HG03558 (cell line): ENCODE data around the gene TNFSF11.

ENCODE experiments used
- ATAC-seq: cut with Tn5 transposase; IDR thresholded peaks from one replicate; pipeline ENCODE4 v1.9.1; 2021; ENCODE audit warnings: moderate number of reproducible peaks; ENCODE audit not compliant: unreplicated experiment; ENCODE audit errors: extremely low read depth

The TNFSF11 gene

DNA sequence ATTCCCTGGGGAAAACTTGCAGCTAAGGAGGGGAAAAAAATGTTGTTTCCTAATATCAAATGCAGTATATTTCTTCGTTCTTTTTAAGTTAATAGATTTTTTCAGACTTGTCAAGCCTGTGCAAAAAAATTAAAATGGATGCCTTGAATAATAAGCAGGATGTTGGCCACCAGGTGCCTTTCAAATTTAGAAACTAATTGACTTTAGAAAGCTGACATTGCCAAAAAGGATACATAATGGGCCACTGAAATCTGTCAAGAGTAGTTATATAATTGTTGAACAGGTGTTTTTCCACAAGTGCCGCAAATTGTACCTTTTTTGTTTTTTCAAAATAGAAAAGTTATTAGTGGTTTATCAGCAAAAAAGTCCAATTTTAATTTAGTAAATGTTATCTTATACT is 33.6 kb downstream of the TNFSF11 start:
- ATAC-seq, result no peak

- ATAC-seq, result no peak
These were observed 36.7 kb downstream of the TNFSF11 start for GRCh38 chr13:42610649-42611048.

DNA sequence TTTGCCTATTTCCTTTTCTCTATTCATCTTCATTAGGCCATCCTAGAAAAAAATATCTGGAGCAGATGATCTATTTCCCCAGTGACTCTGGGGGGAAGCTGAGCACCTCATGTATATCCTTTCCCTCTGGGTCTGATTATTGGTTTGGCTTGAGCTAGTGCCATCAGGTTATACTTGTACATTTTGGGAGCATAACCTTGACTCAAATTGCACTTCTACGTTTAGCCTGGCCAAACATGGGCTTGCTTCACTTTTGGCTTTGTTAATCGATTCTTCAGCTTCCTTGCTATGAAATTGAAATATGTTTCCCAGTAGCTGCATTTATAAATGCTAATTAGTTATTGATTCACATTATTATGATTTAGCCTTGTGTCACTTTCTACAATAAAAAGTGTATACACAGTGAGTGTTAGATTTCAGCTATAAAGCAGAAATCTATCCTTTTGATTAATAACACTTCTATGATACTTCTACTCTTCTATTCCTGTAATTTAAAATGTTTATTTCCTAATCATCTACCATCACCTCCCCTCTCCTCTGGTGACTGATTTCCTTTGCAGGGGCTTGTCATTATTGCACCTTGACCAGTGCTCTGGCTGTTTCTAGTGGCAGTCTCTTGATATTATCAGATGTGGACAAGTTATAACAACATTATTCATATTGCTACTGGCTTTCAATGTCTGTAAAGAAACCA is 37.3 kb downstream of the TNFSF11 start:
- ATAC-seq, result no peak

- no peak for ATAC-seq
These were observed 38.2 kb downstream of the TNFSF11 start for GRCh38 chr13:42612021-42612765.

DNA sequence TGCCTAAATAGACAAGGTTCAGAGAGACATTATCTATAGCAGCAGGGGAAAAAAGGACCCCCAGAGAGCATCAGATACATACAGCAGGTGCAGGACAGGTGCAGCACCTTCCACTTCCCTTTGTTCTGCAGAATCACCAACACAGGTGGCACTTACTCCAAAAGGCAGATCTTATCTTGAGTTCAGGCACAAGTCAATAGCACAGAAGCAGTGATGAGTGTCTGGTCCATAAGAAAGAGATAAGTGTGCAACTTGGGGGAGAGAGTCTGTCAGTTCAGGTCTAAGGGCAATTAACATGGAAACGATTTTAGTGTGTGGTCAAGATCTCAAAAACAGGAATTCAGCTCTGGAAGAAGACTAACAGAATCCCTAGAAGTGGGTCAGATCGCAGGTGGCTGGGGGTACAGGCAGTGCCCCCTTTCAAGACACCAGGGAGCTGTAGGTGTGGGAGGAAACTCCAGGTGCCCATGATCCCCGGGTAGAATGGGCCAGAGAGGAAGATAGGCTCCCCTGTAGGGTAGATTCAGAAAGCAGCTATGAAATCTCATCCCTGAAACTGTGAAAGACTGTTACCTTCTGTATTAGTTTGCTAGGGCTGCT is 40.6 kb downstream of the TNFSF11 start:
- ATAC-seq, result no peak

DNA sequence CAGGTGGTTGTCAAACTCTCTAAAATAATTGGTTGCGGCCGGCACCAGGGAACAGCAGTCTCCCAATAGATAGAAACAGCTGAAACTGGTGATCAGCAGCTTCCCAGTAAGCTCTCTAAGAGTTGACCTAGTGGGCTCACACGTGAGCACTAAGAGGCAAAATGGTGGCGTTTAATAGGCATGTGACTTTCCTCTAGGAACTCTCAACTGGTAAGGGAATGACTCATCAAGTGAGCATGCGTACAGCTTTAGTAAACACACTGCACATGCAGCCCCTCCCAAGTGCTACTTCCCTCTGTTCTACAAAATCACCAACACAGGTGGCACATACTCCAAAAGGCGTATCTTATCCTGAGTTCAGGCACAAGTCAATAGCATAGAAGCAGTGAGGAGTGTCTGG is 41.7 kb downstream of the TNFSF11 start:
- no peak for ATAC-seq

GRCh38 chr13:42617221-42617620 is 43.3 kb downstream of the TNFSF11 start:
- no peak for ATAC-seq

- ATAC-seq, result no peak
These were observed 50.0 kb downstream of the TNFSF11 start for GRCh38 chr13:42623916-42624315.

DNA sequence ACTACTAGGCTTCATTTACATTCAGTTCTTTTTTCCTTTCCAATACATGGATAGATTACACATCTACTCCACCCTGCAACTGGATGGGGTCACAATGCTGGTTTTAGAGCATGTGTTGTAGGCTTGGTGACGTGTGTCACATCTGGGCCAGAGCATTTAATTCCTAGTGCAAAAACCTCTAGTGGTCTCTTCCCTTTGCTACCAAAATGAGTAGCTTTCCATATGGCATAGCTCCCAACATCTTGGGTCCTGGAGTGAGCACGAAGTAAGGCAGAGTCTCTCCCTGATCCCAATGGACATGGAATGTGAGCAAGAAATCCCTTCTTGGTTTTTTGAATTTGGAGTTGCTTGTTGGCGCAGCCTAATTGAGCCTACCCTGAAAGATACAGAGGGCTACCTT is 51.7 kb downstream of the TNFSF11 start:
- no peak for ATAC-seq

DNA sequence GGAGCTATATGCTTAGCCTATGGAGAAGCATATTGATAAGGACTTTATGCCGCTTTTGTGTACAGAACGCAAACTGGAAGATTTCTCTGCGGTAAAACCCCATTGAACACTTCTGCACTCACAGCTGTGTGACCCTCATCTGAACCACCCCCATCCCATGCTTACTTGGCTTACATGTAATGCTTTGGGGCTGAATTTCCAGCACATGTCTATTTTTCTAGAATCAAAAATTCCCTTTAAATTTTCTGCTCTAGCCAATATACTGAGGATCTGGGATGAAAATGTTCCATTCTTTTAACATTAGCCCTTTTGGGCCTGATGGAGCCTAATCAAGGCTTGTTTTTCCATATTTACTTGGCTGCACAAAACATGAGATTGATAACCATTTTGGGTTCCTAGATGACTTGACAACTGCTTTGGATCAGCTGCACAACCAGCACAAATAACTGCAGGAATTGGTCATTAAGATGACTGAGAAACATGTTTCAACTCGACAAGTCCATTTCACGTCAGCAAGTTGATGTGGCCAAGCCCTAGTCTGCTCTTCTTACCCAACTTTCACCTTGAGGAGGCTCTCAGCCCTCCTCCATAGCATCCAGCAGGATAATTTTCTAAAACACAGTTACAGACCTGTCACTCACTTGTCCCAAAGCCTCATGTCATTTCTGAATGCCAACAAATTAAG is 52.4 kb downstream of the TNFSF11 start:
- no peak for ATAC-seq

DNA sequence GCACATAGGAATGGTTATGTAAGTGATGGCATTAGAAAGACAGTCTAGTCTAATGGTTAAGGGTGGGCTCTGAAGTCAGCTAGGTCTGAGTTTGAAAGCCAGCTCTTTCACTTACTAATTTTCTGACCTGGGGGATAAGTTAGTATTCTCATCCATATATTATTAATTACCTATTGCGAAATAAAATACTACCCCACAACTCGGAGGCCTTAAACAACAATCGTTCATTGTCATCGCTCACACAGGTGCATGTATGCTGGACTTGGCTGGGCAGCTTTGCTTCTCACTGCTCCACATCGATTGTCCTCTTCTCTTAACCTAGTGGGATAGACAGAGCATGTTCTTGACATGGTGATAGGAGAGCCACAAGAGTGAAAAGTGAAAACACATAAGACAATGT is 54.7 kb downstream of the TNFSF11 start:
- ATAC-seq, result no peak

DNA sequence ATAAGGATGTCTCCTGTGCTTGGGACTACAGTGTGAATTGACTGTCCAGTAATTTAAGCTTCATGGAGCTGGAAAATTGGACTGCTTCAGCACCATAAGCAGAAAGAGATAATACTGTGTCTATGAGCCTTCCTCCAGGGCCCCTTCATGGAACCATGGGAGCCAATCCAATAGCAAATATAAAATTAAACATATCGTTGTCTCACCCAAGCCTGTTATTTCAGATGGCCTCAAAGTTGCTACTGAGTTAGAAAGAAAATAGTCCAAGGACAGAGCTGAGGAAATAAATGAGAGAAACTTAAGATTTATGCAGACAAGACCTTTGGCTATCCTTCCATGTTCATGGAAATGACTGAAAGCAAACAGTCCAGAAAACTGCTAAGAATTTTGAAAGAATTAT is 57.2 kb downstream of the TNFSF11 start:
- no peak for ATAC-seq

- ATAC-seq, result no peak
These were observed 59.5 kb downstream of the TNFSF11 start for GRCh38 chr13:42633495-42633894.

DNA sequence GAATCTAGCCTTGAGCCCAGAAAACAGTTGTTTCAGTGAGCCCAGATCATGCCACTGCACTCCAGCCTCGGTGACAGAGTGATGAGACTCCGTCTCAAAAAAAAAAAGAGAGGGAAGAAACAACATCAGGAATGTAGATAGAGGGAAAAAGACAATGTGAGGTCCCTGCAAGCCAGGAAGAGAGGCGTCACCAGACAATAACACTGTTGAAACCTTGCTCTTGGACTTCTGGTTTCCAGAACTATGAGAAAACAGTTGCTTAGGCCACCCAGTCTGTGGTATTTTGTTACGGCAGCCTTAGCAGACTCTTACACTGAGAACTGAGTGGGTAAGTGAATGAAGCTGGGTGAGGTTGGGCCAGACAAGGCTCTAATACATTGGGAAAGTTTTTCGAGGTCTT is 64.1 kb downstream of the TNFSF11 start:
- no peak for ATAC-seq

DNA sequence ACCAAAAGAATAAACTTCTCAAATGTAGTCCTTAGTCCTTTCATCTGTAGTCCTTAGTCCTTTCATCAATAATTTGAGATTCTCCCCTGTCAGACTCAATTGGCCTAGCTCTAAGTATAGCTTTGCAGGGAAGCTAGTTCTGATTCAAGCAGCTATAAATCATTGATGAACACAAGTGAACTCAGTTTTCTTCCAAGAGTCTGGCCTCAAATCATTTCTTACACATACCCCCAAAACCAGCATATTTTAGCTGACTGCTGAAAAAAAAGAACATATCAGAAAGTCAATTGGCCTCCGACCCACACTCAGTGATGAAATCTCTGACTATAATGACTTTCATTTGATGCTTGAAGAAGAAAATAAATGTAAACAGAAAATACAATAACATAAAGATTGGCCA is 64.9 kb downstream of the TNFSF11 start:
- no peak for ATAC-seq

GRCh38 chr13:42643076-42643475 is 69.1 kb downstream of the TNFSF11 start:
- no peak for ATAC-seq

- no peak for ATAC-seq
These were observed 70.9 kb downstream of the TNFSF11 start for GRCh38 chr13:42644841-42645240.

GRCh38 chr13:42645717-42646116 is 71.8 kb downstream of the TNFSF11 start:
- ATAC-seq, result no peak

DNA sequence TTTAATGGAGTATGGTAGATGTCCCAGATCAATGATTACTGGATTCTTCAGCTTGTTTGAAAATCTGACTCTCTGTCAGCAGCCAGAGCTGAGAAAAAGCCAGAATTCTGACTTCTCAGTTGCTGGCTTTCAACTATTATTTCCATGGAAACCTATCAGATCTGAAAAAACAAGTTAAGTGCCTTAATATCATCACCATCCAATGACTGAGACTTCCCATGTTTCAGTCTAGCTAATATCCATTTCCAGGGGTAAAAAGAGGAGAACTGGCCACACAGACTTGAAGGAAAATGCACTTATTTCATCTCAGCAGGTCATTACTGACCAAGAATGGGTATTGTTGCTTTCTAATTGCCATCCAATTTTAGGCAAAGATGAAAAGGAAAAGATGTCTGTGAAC is 75.2 kb downstream of the TNFSF11 start:
- ATAC-seq, result no peak

DNA sequence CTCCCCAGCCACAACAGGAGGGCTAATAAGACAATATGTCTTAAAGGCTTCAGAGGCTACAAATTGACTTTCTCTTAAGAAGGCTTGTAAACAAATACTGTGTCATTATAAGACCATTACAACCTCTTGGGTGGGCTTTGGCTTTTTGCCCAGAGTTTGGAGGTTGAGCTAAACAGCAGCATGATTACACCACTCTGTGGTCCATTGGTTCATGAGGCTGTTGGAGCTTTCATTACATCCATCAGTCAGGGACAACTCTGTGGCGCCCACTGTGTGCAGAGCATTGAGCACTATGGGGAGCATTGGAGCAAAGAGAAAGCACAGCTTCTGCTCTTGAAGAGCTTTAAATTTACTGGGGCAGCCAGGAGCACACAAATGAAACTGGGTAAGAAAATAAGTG is 75.9 kb downstream of the TNFSF11 start:
- no peak for ATAC-seq

GRCh38 chr13:42650506-42650905 is 76.6 kb downstream of the TNFSF11 start:
- no peak for ATAC-seq
